Lower lobe of right lung (tissue), 2 donors: ENCODE measurements around the gene MTRR. TPM values are rescaled to one million over a fixed set of nuclear protein-coding genes. Genes with fewer than 3 reads are reported as not detected.
A peak's percentile ranks its signal among the peaks of the same experiment; 100 is the strongest.

Experiments
- ATAC-seq, 2 donors: fragments of 200-7000 bp; cut with Tn5 transposase; one replicate each; pipeline ENCODE4 v1.9.1; 2020 to 2022; ENCODE audit warnings: mild to moderate bottlenecking in 2 of 2, moderate library complexity in 2 of 2
- DNase-seq: peaks from one replicate; pipeline ENCODE4 v3.0.0-alpha.2; 2020
- H3K27ac ChIP-seq: fragments of 200-600 bp; one replicate; pipeline ENCODE4 v1.8.0; 2022
- H3K27me3 ChIP-seq: fragments of 200-600 bp; one replicate; pipeline ENCODE4 v1.8.0; 2022; ENCODE audit warnings: low read depth
- H3K36me3 ChIP-seq: fragments of 200-600 bp; one replicate; pipeline ENCODE4 v1.8.0; 2022; ENCODE audit warnings: mild to moderate bottlenecking
- H3K4me1 ChIP-seq: fragments of 200-600 bp; one replicate; pipeline ENCODE4 v1.8.0; 2022
- H3K4me3 ChIP-seq: fragments of 200-600 bp; one replicate; pipeline ENCODE4 v1.8.0; 2022; ENCODE audit warnings: mild to moderate bottlenecking
- H3K9me3 ChIP-seq: fragments of 200-600 bp; one replicate; pipeline ENCODE4 v1.8.0; 2022
- CTCF ChIP-seq: fragments of 200-600 bp; IDR thresholded peaks from one replicate; pipeline ENCODE4 v1.8.0; 2022; ENCODE audit warnings: antibody characterized with exemption, mild to moderate bottlenecking
- intact Hi-C: fragments of 100-400 bp; cut with DNase I; formaldehyde crosslinking; loops from one replicate; pipeline ENCODE4 v1.11.0; 2022
- total RNA-seq: library from RNA; stranded (reverse); fragmentation: NEBNext Ultra II Directional; extraction: Animal tissue kit (Norgen Biotek cat#: 25700); gene quantifications from one replicate; pipeline ENCODE4 v1.2.1, GENCODE V29; 2021
- donor health status: DM: no; HTN: yes; CAD: no; lungs with severe emphysema.

Gene MTRR
- total RNA-seq, 1 donor from 2014 or later, result 92.9 TPM

GRCh38 chr5:7874639-7875038 lies 5.7 kb downstream of the MTRR start:
- DNase-seq (no peak), ATAC-seq (no peak)
- Histone ChIP-seq H3K4me1 (peaks cover 35% of the 10 kb centered on the region), H3K4me3 (no peak overlapping the region), H3K27me3 (no peaks in the 10 kb centered on the region), H3K9me3 (no peaks in the 10 kb centered on the region), H3K27ac (no peak overlapping the region), H3K36me3 (peaks cover 64% of the 10 kb centered on the region)
- no peak for TF ChIP-seq CTCF
- intact Hi-C loops, result no loop called here

DNA sequence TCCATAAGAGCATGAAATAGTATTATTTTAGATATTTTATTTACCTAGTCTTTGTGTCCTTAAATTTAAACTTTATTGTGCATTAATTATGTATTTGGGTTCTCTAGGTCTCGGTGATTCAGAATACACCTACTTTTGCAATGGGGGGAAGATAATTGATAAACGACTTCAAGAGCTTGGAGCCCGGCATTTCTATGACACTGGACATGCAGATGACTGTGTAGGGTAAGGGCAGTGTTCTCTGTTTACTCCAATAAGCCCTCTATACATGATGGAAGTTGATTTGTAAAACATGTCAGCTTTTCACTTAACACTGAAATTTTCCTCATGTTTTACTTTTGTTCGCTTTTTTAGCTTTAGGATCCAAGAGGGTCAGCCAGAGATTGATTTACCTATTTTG lies 6.2 kb downstream of the MTRR start:
- H3K4me1 ChIP-seq, result peaks cover 31% of the 10 kb centered on the region
- DNase-seq, result no peak
- H3K36me3 ChIP-seq, result peaks cover 69% of the 10 kb centered on the region
- no peak overlapping the region for H3K27ac ChIP-seq
- H3K27me3 ChIP-seq, result no peaks in the 10 kb centered on the region
- no peaks in the 10 kb centered on the region for H3K9me3 ChIP-seq
- intact Hi-C loops, result no loop called here
- ATAC-seq, result no peak
- no peak overlapping the region for H3K4me3 ChIP-seq
- TF ChIP-seq CTCF, result no peak

DNA sequence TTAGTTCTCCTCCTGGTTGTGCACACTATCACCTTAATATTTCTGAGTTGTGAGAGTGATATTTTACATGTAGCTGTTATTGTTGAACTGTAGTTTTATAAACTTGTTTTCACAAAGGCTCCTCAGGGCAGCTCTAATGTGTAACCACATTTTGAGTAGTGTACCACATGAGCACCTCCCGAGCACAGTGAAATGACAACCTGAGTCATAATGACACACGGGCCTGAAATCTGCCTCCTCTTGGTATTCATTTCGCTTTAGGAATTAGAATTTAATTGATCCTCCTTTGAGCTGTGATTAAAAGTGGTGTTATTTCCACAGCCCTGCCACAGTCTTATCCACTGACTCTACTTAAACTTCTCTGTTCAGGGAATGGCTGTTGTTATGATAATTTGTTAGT lies 7.9 kb downstream of the MTRR start:
- Histone ChIP-seq H3K27ac (no peak overlapping the region), H3K36me3 (peaks cover 86% of the 10 kb centered on the region), H3K4me1 (peaks cover 24% of the 10 kb centered on the region)

DNA sequence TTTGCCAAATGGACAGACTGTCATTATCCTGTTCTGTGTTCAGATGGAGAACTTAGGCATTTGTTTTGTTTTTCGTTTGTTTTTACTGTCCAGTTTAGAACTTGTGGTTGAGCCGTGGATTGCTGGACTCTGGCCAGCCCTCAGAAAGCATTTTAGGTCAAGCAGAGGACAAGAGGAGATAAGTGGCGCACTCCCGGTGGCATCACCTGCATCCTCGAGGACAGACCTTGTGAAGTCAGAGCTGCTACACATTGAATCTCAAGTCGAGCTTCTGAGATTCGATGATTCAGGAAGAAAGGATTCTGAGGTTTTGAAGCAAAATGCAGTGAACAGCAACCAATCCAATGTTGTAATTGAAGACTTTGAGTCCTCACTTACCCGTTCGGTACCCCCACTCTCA lies 8.9 kb downstream of the MTRR start:
- ATAC-seq (no peak), DNase-seq (no peak)
- Histone ChIP-seq H3K4me1 (peaks cover 27% of the 10 kb centered on the region), H3K36me3 (peaks cover 92% of the 10 kb centered on the region), H3K27me3 (no peaks in the 10 kb centered on the region), H3K9me3 (no peaks in the 10 kb centered on the region), H3K4me3 (no peak overlapping the region), H3K27ac (no peak overlapping the region)
- intact Hi-C loops, result no loop called here
- no peak for TF ChIP-seq CTCF

More for the DNA sequence above, 7.9 kb downstream of the MTRR start:
- TF ChIP-seq CTCF, result no peak
- no peak for DNase-seq
- no peak overlapping the region for H3K4me3 ChIP-seq
- intact Hi-C loops, result no loop called here
- peak in 1 of 2 donors; percentile 55 for ATAC-seq
- H3K27me3 ChIP-seq, result no peaks in the 10 kb centered on the region
- H3K9me3 ChIP-seq, result no peaks in the 10 kb centered on the region

- intact Hi-C loops, result no loop called here
- no peak for TF ChIP-seq CTCF
- H3K4me1 ChIP-seq, result peaks cover 28% of the 10 kb centered on the region
- peak; percentile 55 to 69 for ATAC-seq
- no peaks in the 10 kb centered on the region for H3K27me3 ChIP-seq
- no peak overlapping the region for H3K27ac ChIP-seq
- H3K4me3 ChIP-seq, result no peak overlapping the region
- no peak for DNase-seq
- no peaks in the 10 kb centered on the region for H3K9me3 ChIP-seq
- peaks cover 98% of the 10 kb centered on the region for H3K36me3 ChIP-seq
Observed at GRCh38 chr5:7878381-7878873, 9.5 kb downstream of the MTRR start.

- TF ChIP-seq CTCF, result no peak
- Histone ChIP-seq H3K27ac (no peak overlapping the region), H3K9me3 (no peaks in the 10 kb centered on the region), H3K4me3 (no peak overlapping the region), H3K27me3 (no peaks in the 10 kb centered on the region), H3K4me1 (peaks cover 48% of the 10 kb centered on the region), H3K36me3 (peaks cover 100% of the 10 kb centered on the region)
- ATAC-seq (no peak), DNase-seq (no peak)
- intact Hi-C loops, result no loop called here
Observed at GRCh38 chr5:7881091-7881490, 12.1 kb downstream of the MTRR start.
